GM18861 (cell line): ENCODE results near the gene ATP5PF.
"Not testable (repeated sequence)": the region's sequence is repeated elsewhere in the genome, so short reads cannot be mapped to it uniquely, and the experiment has no call there.

Experiments
- ATAC-seq: cut with Tn5 transposase; IDR thresholded peaks from one replicate; pipeline ENCODE4 v1.9.1; 2021; ENCODE audit not compliant: unreplicated experiment

The ATP5PF gene

GRCh38 chr21:25732091-25732760, 2.5 kb downstream of the ATP5PF start:
- no peak for ATAC-seq

- no peak for ATAC-seq
Measured at GRCh38 chr21:25722631-25723030, 12.1 kb downstream of the ATP5PF start.

- ATAC-seq: no peak
Measured at GRCh38 chr21:25721987-25722386, 12.7 kb downstream of the ATP5PF start.

GRCh38 chr21:25717491-25718147, 17.1 kb downstream of the ATP5PF start:
- ATAC-seq: no peak

- ATAC-seq: not testable (repeated sequence)
Measured at GRCh38 chr21:25714066-25714465, 20.6 kb downstream of the ATP5PF start.

GRCh38 chr21:25710550-25710949, 24.2 kb downstream of the ATP5PF start:
- ATAC-seq: no peak

- no peak for ATAC-seq
Measured at GRCh38 chr21:25709684-25710265, 24.9 kb downstream of the ATP5PF start.

- ATAC-seq: no peak
Measured at GRCh38 chr21:25708467-25709065, 26.1 kb downstream of the ATP5PF start.

GRCh38 chr21:25701529-25701928, 33.2 kb downstream of the ATP5PF start:
- ATAC-seq: no peak

GRCh38 chr21:25700741-25701140, 34.0 kb downstream of the ATP5PF start:
- ATAC-seq: no peak

- ATAC-seq: not testable (repeated sequence)
Measured at GRCh38 chr21:25695461-25695860, 39.2 kb downstream of the ATP5PF start.

- ATAC-seq: no peak
Measured at GRCh38 chr21:25691976-25692375, 42.7 kb downstream of the ATP5PF start.

- no peak for ATAC-seq
Measured at GRCh38 chr21:25689226-25689625, 45.5 kb downstream of the ATP5PF start.

GRCh38 chr21:25688275-25689155, 46.2 kb downstream of the ATP5PF start:
- ATAC-seq: no peak

- no peak for ATAC-seq
Measured at GRCh38 chr21:25687787-25688186, 46.9 kb downstream of the ATP5PF start.

- no peak for ATAC-seq
Measured at GRCh38 chr21:25682382-25682781, 52.3 kb downstream of the ATP5PF start.

GRCh38 chr21:25676451-25676850, 58.3 kb downstream of the ATP5PF start:
- ATAC-seq: no peak
